Stimulated activated CD4-positive, alpha-beta T cell treated with anti-CD3 and anti-CD28 coated beads, Interleukin-2, amount 100 ng/mL, for 4 hours (primary cell): ENCODE results near the gene TBC1D12.
"Not testable (repeated sequence)": the region's sequence is repeated elsewhere in the genome, so short reads cannot be mapped to it uniquely, and the experiment has no call there.

ENCODE experiments used
- DNase-seq: peaks from one replicate; pipeline ENCODE4 v3.0.0-alpha.2; 2020; ENCODE audit warnings: low read depth

TBC1D12 gene

GRCh38 chr10:94546049-94546900 lies 143.9 kb downstream of the TBC1D12 start:
- DNase-seq, result no peak

- DNase-seq, result no peak
Measured at GRCh38 chr10:94546901-94547185, 144.5 kb downstream of the TBC1D12 start.

DNA sequence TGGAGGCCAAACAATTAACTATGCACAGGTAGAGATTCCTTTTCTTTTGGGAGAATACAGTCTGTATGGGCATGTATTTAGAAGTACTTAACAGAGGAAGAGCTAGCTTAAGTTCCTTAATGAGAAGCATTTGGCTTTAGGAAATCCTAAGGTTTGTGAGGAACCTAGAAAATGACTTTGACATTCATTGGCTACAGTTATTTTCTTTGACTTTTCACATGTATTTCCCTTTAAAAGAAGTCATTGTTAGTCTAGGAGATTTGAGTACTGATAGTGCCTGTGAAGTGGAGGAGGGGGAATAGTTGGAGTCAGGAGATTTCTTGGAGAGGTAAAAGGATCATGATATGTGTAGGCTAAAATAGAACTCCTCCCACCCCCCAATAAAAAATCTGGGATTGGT lies 146.9 kb downstream of the TBC1D12 start:
- DNase-seq, result no peak

- not testable (repeated sequence) for DNase-seq
Measured at GRCh38 chr10:94567714-94568307, 165.5 kb downstream of the TBC1D12 start.

GRCh38 chr10:94571081-94571480 lies 168.7 kb downstream of the TBC1D12 start:
- no peak for DNase-seq

DNA sequence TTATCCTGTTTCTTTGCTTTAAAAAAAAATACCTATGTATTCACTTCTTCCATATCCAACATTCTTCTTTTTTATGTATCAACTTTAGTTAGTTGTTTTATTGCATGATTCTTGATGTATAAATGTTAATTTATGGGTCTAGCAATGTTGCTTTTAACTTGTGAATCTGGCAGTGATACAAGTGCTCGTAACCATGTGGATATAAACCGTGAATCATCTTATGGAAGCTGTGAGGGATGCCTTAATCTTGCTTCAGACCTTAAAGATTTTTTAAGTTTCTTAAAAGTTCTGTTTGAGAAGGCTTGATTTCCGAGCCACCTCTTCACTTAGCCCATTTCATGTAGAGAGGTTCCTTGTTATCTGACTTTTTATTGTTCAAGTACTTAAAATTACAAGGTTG lies 169.2 kb downstream of the TBC1D12 start:
- no peak for DNase-seq

DNA sequence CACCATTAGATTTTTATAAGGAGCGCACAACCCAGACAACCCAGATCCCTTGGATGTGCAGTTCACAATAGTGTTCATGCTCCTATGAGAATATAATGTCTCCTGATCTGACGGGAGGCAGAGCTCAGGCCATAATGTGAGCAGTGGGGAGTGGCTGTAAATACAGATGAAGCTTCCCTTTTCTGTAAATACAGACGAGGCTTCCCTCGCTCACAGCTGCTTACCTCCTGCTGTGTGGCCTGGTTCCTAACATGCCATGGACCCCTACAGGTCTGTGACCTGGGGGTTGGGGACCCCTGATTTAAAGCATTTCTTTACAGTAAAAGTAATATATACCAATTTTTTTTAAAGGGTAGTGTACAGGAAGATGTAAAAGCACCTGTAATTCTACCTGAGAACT lies 176.4 kb downstream of the TBC1D12 start:
- DNase-seq, result no peak

- no peak for DNase-seq
Measured at GRCh38 chr10:94583124-94583523, 180.8 kb downstream of the TBC1D12 start.
